T1000 (cell line): ENCODE data around the gene ZNF557.
A peak's percentile ranks its signal among the peaks of the same experiment; 100 is the strongest.
"Not testable (repeated sequence)": the region's sequence is repeated elsewhere in the genome, so short reads cannot be mapped to it uniquely, and the experiment has no call there.

Experiments used
- DNase-seq: peaks from one replicate; lab custom pipeline; 2025; ENCODE audit warnings: mixed read lengths; lab: John Stamatoyannopoulos, UW

ZNF557 gene

GRCh38 chr19:7069042-7069903 is at the start of gene ZNF557:
TSS of gene ZNF557 (plus strand) at chr19:7069703. CDS start at chr19:7075075, 5,372 bp downstream.
- peak; percentile 98 for DNase-seq

DNA sequence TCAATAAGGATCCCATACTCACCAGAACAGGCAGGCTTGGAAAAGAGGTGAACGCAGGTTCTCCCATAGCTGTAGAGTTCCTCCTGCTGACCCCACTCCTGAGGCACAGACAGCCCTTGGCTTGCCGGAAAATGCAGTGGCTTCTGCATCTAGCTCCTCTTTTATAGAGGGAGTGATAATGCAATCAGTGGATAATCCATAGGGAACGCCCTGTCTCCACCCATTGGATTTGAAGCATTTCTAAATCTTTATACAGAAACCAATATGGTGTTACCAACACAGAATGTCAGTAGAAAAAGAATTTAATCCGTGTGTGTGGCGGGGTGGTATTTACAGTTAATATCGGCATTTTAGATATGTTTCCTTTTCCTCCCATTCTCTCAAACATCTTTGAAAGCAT is 48.2 kb upstream of the ZNF557 start, which contains the start of gene MBD3L2B:
MBD3L2B (minus strand) TSS at position 101 of the 400 bp plus-strand sequence; CDS start at position 67, 34 bp downstream.
- not testable (repeated sequence) for DNase-seq

DNA sequence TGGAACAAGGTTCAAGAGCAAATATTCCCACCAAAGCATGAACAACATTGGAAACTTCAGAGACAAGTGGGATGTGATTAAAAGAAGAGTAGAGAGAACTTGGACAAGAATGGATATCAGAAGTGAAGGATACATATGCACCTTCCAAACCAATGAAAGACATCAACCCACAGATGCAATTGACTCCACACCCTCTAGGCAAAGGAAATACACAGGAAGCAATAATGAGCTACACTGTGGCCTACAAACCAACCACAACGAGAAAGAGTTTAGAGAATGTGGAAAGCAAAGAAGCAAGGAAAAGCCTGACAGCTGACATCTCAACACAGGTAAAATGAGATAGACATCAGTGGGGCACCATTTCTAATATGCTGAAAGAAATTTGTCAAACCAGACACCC is 40.7 kb upstream of the ZNF557 start:
- DNase-seq = not testable (repeated sequence)

DNA sequence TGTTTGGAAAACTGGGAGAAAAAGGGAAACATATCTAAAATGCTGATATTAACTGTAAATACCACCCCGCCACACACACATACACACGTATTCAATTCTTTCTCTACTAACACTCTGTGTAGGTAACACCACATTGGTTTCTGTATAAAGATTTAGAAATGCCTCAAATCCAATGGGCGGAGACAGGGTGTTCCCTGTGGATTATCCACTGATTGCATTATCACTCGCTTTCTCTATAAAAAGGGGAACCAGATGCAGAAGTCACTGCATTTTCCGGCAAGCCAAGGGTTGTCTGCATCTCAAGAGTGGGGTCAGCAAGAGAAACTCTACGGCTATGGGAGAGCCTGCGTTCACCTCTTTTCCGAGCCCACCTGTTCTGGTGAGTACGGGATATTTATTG is 39.2 kb upstream of the ZNF557 start, which contains the start of gene MBD3L5:
MBD3L5 (plus strand) TSS at position 301 of the 400 bp plus-strand sequence; CDS start at position 335, 34 bp downstream.
- not testable (repeated sequence) for DNase-seq

- DNase-seq = not testable (repeated sequence)
Observed at GRCh38 chr19:7040079-7040478, 29.4 kb upstream of the ZNF557 start, which contains the start of gene MBD3L4. TSS of gene MBD3L4 (minus strand) at chr19:7040179. CDS start at chr19:7040144, 35 bp downstream.

DNA sequence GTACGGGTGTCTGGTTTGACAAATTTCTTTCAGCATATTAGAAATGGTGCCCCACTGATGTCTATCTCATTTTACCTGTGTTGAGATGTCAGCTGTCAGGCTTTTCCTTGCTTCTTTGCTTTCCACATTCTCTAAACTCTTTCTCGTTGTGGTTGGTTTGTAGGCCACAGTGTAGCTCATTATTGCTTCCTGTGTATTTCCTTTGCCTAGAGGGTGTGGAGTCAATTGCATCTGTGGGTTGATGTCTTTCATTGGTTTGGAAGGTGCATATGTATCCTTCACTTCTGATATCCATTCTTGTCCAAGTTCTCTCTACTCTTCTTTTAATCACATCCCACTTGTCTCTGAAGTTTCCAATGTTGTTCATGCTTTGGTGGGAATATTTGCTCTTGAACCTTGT is 27.9 kb upstream of the ZNF557 start:
- not testable (repeated sequence) for DNase-seq

DNA sequence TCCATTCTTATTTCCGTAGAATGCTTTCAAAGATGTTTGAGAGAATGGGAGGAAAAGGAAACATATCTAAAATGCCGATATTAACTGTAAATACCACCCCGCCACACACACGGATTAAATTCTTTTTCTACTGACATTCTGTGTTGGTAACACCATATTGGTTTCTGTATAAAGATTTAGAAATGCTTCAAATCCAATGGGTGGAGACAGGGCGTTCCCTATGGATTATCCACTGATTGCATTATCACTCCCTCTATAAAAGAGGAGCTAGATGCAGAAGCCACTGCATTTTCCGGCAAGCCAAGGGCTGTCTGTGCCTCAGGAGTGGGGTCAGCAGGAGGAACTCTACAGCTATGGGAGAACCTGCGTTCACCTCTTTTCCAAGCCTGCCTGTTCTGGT is 20.5 kb upstream of the ZNF557 start, which contains the start of gene MBD3L2:
MBD3L2 (plus strand) TSS at position 301 of the 400 bp plus-strand sequence; CDS start at position 354, 53 bp downstream.
- DNase-seq = not testable (repeated sequence)

- DNase-seq = not testable (repeated sequence)
Observed at GRCh38 chr19:7051421-7051820, 18.1 kb upstream of the ZNF557 start.

GRCh38 chr19:7052896-7053295 is 16.6 kb upstream of the ZNF557 start:
- not testable (repeated sequence) for DNase-seq

DNA sequence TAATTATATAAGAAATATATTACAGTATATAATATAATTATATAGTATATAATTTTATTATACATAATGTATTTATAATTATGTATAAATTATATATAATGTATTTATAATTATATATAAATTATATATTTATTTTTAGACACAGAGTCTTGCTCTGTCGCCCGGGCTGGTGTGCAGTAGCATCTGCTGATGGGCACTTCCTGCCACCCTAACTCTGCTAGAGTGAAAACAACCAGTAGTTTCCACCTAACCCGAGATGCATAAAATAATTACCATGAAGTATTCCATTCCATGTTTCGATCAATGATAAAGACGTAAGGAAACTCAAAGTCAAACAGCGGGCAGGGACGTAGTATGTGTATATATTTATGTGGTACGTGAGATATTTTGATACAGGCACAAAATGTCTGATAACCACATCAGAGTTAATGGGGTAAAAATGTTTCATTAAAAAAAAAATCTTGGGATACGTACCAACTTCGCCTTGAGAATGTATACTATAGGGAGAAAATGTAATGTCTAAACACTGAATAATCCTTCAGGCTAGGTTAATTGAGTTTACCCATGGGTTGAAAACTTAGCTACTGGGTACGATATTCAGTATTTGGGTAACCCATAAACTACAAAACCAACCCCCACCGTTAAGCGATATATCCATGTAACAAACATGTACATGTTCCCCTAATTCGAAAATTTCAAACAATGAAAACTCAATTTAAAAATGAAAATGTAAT is 14.7 kb upstream of the ZNF557 start:
- not testable (repeated sequence) for DNase-seq

- not testable (repeated sequence) for DNase-seq
Observed at GRCh38 chr19:7055679-7056078, 13.8 kb upstream of the ZNF557 start.

DNA sequence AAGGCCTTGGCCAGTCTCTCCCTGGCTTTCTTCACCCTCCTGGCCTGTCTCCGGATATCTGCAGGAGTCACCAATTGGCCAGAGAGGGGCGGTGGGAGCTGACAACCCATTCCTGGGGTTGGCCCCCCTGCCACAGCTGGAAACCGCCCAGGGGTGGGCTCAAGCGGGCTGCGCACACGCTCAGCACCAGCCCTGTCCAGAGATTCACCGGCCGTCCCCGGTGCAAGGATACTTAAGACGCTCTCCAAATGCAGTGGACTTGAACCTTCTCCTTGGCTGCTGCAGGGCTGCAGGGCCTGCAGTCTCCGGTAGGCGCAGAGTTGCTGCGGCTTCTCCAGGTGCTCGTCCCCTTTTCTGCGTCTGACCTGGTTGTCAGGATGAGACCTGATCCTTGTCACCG is 13.1 kb upstream of the ZNF557 start:
- not testable (repeated sequence) for DNase-seq

DNA sequence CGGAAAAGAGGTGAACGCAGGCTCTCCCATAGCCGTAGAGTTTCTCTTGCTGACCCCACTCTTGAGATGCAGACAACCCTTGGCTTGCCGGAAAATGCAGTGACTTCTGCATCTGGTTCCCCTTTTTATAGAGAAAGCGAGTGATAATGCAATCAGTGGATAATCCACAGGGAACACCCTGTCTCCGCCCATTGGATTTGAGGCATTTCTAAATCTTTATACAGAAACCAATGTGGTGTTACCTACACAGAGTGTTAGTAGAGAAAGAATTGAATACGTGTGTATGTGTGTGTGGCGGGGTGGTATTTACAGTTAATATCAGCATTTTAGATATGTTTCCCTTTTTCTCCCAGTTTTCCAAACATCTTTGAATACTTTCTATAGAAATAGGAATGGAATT is 10.9 kb upstream of the ZNF557 start, which contains the start of gene MBD3L3:
MBD3L3 (minus strand) TSS at position 101 of the 400 bp plus-strand sequence; CDS start at position 30, 71 bp downstream.
- DNase-seq = not testable (repeated sequence)

DNA sequence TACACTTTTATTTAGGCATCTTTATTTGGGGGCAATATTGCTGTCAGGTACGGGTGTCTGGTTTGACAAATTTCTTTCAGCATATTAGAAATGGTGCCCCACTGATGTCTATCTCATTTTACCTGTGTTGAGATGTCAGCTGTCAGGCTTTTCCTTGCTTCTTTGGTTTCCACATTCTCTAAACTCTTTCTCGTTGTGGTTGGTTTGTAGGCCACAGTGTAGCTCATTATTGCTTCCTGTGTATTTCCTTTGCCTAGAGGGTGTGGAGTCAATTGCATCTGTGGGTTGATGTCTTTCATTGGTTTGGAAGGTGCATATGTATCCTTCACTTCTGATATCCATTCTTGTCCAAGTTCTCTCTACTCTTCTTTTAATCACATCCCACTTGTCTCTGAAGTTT is 9.5 kb upstream of the ZNF557 start:
- not testable (repeated sequence) for DNase-seq

- no peak for DNase-seq
Observed at GRCh38 chr19:7063339-7063738, 6.2 kb upstream of the ZNF557 start.

DNA sequence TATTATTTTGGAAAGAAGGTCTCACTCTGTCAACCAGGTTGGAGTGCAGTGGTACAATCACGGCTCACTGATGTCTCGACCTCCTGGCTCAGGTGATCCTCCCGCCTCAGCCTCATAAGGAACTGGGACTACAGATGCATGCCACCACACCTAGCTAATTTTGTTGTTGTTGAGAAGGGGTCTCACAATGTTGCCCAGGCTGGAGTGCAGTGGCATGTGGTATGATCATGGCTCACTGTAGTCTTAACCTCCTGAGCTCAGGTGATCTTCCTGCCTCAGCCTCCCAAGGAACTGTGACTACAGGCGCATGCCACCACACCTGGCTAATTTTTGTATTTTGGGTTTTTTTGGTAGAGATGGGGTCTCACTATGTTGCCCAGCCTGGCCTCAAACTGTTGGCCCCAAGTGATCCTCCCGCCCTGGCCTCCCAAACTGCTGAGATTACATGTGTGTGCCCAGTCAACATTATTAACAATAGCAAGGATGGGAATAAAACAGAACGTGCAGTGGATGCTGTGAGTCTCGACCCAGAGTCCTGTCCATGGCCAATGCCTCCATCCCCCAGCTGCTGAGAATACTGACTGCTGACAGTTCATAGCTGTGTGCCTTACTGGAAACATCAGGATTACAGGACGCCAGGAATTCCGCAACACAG is 5.6 kb upstream of the ZNF557 start:
- DNase-seq = no peak

- DNase-seq = peak; percentile 6
Observed at GRCh38 chr19:7067122-7067521, 2.4 kb upstream of the ZNF557 start.

- DNase-seq = no peak
Observed at GRCh38 chr19:7067716-7068115, 1.8 kb upstream of the ZNF557 start.

DNA sequence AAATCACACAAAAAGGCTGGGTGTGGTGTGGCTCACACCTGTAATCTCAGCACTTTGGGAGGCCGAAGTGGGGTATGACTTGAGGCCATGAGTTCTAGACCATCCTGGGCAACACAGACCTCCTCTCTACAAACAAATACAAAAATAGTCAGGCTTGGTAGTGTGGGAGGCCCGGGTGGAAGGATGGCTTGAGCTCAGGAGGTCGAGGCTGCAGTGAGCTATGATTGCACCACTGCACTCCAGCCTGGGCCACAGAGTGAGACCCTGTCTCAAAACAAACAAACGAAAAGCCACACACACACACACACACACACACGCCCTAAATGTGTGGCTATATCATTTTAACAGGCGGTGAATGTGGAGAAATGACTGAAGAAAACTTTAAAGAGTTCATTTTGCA is 904 bp upstream of the ZNF557 start:
- DNase-seq = no peak

GRCh38 chr19:7069904-7070226 is 362 bp downstream of the ZNF557 start:
- DNase-seq = no peak

- no peak for DNase-seq
Observed at GRCh38 chr19:7072541-7072940, 3.0 kb downstream of the ZNF557 start.
